Mesenchymal stem cell (in vitro differentiated cells and primary cell): Measurements from ENCODE around the gene FGF14.

Source experiments
- DNase-seq: peaks from one replicate; pipeline ENCODE4 v3.0.0-alpha.2; 2013
- H2AFZ ChIP-seq: one replicate; pipeline ENCODE4 v1.6.1; 2013; ENCODE audit warnings: low read depth, mild to moderate bottlenecking, control low read depth, inconsistent platforms, low read length, moderate library complexity
- H2AK5ac ChIP-seq: 2 replicates; pipeline ENCODE4 v1.6.1; 2013; ENCODE audit warnings: low read length, moderate library complexity, mild to moderate bottlenecking, inconsistent platforms; ENCODE audit not compliant: severe bottlenecking
- H2BK120ac ChIP-seq: one replicate; pipeline ENCODE4 v1.6.1; 2013; ENCODE audit warnings: low read depth, mild to moderate bottlenecking, inconsistent platforms, low read length, moderate library complexity
- H2BK12ac ChIP-seq, 2 experiments: one replicate each; pipeline ENCODE4 v1.6.1; 2013; ENCODE audit warnings: inconsistent platforms in 2 of 2, low read length in 2 of 2, mild to moderate bottlenecking in 2 of 2, moderate library complexity in 2 of 2, control low read depth in 1 of 2
- H2BK15ac ChIP-seq: one replicate; pipeline ENCODE4 v1.6.1; 2013; ENCODE audit warnings: mild to moderate bottlenecking, low read depth, inconsistent platforms; ENCODE audit not compliant: poor library complexity, severe bottlenecking
- H2BK5ac ChIP-seq: 2 replicates; pipeline ENCODE4 v1.6.1; 2013; ENCODE audit warnings: low read depth, mild to moderate bottlenecking, low read length, control low read depth, inconsistent platforms; ENCODE audit not compliant: poor library complexity, severe bottlenecking
- H3K14ac ChIP-seq, 2 experiments: one replicate each; pipeline ENCODE4 v1.6.1; 2013; ENCODE audit warnings: inconsistent platforms in 2 of 2, low read length in 2 of 2, control low read depth in 1 of 2, mild to moderate bottlenecking in 1 of 2, moderate library complexity in 1 of 2
- H3K18ac ChIP-seq, 2 experiments: one replicate each; pipeline ENCODE4 v1.6.1; 2013; ENCODE audit warnings: inconsistent platforms in 2 of 2, low read length in 2 of 2, control low read depth in 1 of 2, low read depth in 1 of 2, mild to moderate bottlenecking in 1 of 2
- H3K23ac ChIP-seq, 2 experiments: one replicate each; pipeline ENCODE4 v1.6.1; 2013; ENCODE audit warnings: inconsistent platforms in 2 of 2, low read length in 2 of 2, mild to moderate bottlenecking in 2 of 2, moderate library complexity in 2 of 2, control low read depth in 1 of 2
- H3K27ac ChIP-seq: 2 replicates; pipeline ENCODE4 v1.5.1; 2013; ENCODE audit warnings: mild to moderate bottlenecking, moderate library complexity, low read length, control low read depth, inconsistent platforms; ENCODE audit not compliant: poor library complexity, severe bottlenecking
- H3K27me3 ChIP-seq, 2 experiments: 2 replicates each; pipeline versions ENCODE4 v1.6.1 to v1.7.0; 2013; ENCODE audit warnings: low read length in 2 of 2, mild to moderate bottlenecking in 2 of 2, moderate library complexity in 2 of 2, control low read depth in 1 of 2, inconsistent platforms in 1 of 2; ENCODE audit not compliant: control insufficient read depth in 1 of 2, insufficient read depth in 1 of 2
- H3K36me3 ChIP-seq, 2 experiments: 2 replicates each; pipeline versions ENCODE4 v1.6.1 to v1.7.0; 2013; ENCODE audit warnings: low read length in 2 of 2, control low read depth in 1 of 2, inconsistent platforms in 1 of 2, low read depth in 1 of 2, mild to moderate bottlenecking in 1 of 2; ENCODE audit not compliant: insufficient read depth in 2 of 2, control insufficient read depth in 1 of 2
- H3K4ac ChIP-seq, 2 experiments: one replicate each; pipeline ENCODE4 v1.6.1; 2013; ENCODE audit warnings: inconsistent platforms in 2 of 2, low read length in 2 of 2, mild to moderate bottlenecking in 2 of 2, moderate library complexity in 2 of 2, control low read depth in 1 of 2, low read depth in 1 of 2
- H3K4me1 ChIP-seq: 2 replicates; pipeline ENCODE4 v1.6.1; 2013; ENCODE audit warnings: low read depth, low read length, control low read depth; ENCODE audit not compliant: control insufficient read depth, insufficient read depth
- H3K4me2 ChIP-seq: 2 replicates; pipeline ENCODE4 v1.6.1; 2013; ENCODE audit warnings: low read length, mild to moderate bottlenecking, inconsistent platforms; ENCODE audit not compliant: poor library complexity, severe bottlenecking
- H3K4me3 ChIP-seq, 2 experiments: 2 replicates each; pipeline versions ENCODE4 v1.5.1 to v1.7.0; 2013; ENCODE audit warnings: low read length in 2 of 2, mild to moderate bottlenecking in 2 of 2, control low read depth in 1 of 2, low read depth in 1 of 2; ENCODE audit not compliant: insufficient read depth in 1 of 2
- H3K79me1 ChIP-seq: replicated peaks from 2 replicates; pipeline ENCODE4 v1.6.1; 2013; ENCODE audit warnings: mild to moderate bottlenecking, control low read depth, low read length, inconsistent platforms; ENCODE audit not compliant: poor library complexity, severe bottlenecking
- H3K9ac ChIP-seq: 2 replicates; pipeline ENCODE4 v1.7.0; 2013; ENCODE audit warnings: mild to moderate bottlenecking, low read length, moderate library complexity
- H3K9me3 ChIP-seq: 2 replicates; pipeline ENCODE4 v1.7.0; 2013; ENCODE audit warnings: mild to moderate bottlenecking, low read length; ENCODE audit not compliant: control insufficient read depth
- H4K8ac ChIP-seq: one replicate; pipeline ENCODE4 v1.6.1; 2013; ENCODE audit warnings: inconsistent platforms, mild to moderate bottlenecking, low read length, moderate library complexity
- H4K91ac ChIP-seq: one replicate; pipeline ENCODE4 v1.6.1; 2013; ENCODE audit warnings: mild to moderate bottlenecking, low read length, inconsistent platforms
- WGBS: methylation state at CpG from one replicate; pipeline ENCODE4 v1.1.7; 2013; ENCODE audit warnings: mixed read lengths; 5-methylcytosine and 5-hydroxymethylcytosine counted together

FGF14 gene

GRCh38 chr13:102231479-102231878 is 170.4 kb downstream of the FGF14 start:
- H3K14ac ChIP-seq = no peak overlapping the region
- H3K27me3 ChIP-seq = no peaks in the 10 kb centered on the region
- no peak overlapping the region for H4K91ac ChIP-seq
- no peaks in the 10 kb centered on the region for H3K9me3 ChIP-seq
- H2BK120ac ChIP-seq = no peak overlapping the region
- H3K4me2 ChIP-seq = no peak overlapping the region
- H2AFZ ChIP-seq = no peak overlapping the region
- DNase-seq = no peak
- H3K18ac ChIP-seq = no peak overlapping the region
- no peak overlapping the region for H2BK15ac ChIP-seq
- H3K9ac ChIP-seq = no peak overlapping the region
- H3K36me3 ChIP-seq = no peaks in the 10 kb centered on the region
- no peak overlapping the region for H3K23ac ChIP-seq
- H2BK5ac ChIP-seq = no peak overlapping the region
- H4K8ac ChIP-seq = no peak overlapping the region
- no peaks in the 10 kb centered on the region for H3K79me1 ChIP-seq
- 30% methylated on average over 1 of the region's 2 CpGs for WGBS
- H3K4me3 ChIP-seq = no peak overlapping the region
- no peak overlapping the region for H2BK12ac ChIP-seq
- no peak overlapping the region for H3K4ac ChIP-seq
- no peaks in the 10 kb centered on the region for H3K4me1 ChIP-seq
- no peak overlapping the region for H2AK5ac ChIP-seq
- no peak overlapping the region for H3K27ac ChIP-seq

GRCh38 chr13:102227741-102228140 is 174.1 kb downstream of the FGF14 start:
- 84% methylated on average over 6 of the region's 6 CpGs for WGBS
- H3K4me2 ChIP-seq = no peak overlapping the region
- H2AFZ ChIP-seq = no peak overlapping the region
- no peak overlapping the region for H4K8ac ChIP-seq
- no peak overlapping the region for H3K9ac ChIP-seq
- no peak overlapping the region for H2BK12ac ChIP-seq
- no peak overlapping the region for H2BK15ac ChIP-seq
- DNase-seq = no peak
- no peak overlapping the region for H3K27ac ChIP-seq
- no peak overlapping the region for H2AK5ac ChIP-seq
- no peaks in the 10 kb centered on the region for H3K9me3 ChIP-seq
- no peak overlapping the region for H4K91ac ChIP-seq
- no peak overlapping the region for H3K4me3 ChIP-seq
- H3K4me1 ChIP-seq = no peaks in the 10 kb centered on the region
- no peak overlapping the region for H2BK5ac ChIP-seq
- no peak overlapping the region for H3K18ac ChIP-seq
- no peak overlapping the region for H2BK120ac ChIP-seq
- no peaks in the 10 kb centered on the region for H3K79me1 ChIP-seq
- H3K36me3 ChIP-seq = no peaks in the 10 kb centered on the region
- no peak overlapping the region for H3K4ac ChIP-seq
- no peak overlapping the region for H3K14ac ChIP-seq
- no peak overlapping the region for H3K23ac ChIP-seq
- no peaks in the 10 kb centered on the region for H3K27me3 ChIP-seq

- H3K4me1 ChIP-seq = no peaks in the 10 kb centered on the region
- H3K14ac ChIP-seq = no peak overlapping the region
- no peak overlapping the region for H4K8ac ChIP-seq
- no peaks in the 10 kb centered on the region for H3K79me1 ChIP-seq
- H4K91ac ChIP-seq = no peak overlapping the region
- H3K27ac ChIP-seq = no peak overlapping the region
- DNase-seq = no peak
- H3K4me2 ChIP-seq = no peak overlapping the region
- H3K4ac ChIP-seq = no peak overlapping the region
- H3K9me3 ChIP-seq = no peaks in the 10 kb centered on the region
- H2BK120ac ChIP-seq = no peak overlapping the region
- no peak overlapping the region for H3K23ac ChIP-seq
- no peak overlapping the region for H2AFZ ChIP-seq
- no peak overlapping the region for H3K4me3 ChIP-seq
- H3K27me3 ChIP-seq = no peaks in the 10 kb centered on the region
- H2BK12ac ChIP-seq = no peak overlapping the region
- no peak overlapping the region for H3K9ac ChIP-seq
- no peak overlapping the region for H2BK15ac ChIP-seq
- no peak overlapping the region for H2BK5ac ChIP-seq
- 100% methylated on average over 1 of the region's 1 CpG for WGBS
- H3K18ac ChIP-seq = no peak overlapping the region
- H3K36me3 ChIP-seq = no peaks in the 10 kb centered on the region
- no peak overlapping the region for H2AK5ac ChIP-seq
Measured at GRCh38 chr13:102226591-102226990, 175.3 kb downstream of the FGF14 start.

GRCh38 chr13:102225892-102226291 is 176.0 kb downstream of the FGF14 start:
- Histone ChIP-seq H3K9me3 (no peaks in the 10 kb centered on the region), H3K23ac (no peak overlapping the region), H3K27ac (no peak overlapping the region), H2AK5ac (no peak overlapping the region), H3K79me1 (no peaks in the 10 kb centered on the region), H2BK5ac (no peak overlapping the region), H3K9ac (no peak overlapping the region), H2BK120ac (no peak overlapping the region), H3K18ac (no peak overlapping the region), H3K4ac (no peak overlapping the region), H4K8ac (no peak overlapping the region), H2AFZ (no peak overlapping the region), H3K14ac (no peak overlapping the region), H2BK12ac (no peak overlapping the region), H4K91ac (no peak overlapping the region), H2BK15ac (no peak overlapping the region), H3K36me3 (no peaks in the 10 kb centered on the region), H3K4me2 (no peak overlapping the region), H3K4me3 (no peak overlapping the region), H3K4me1 (no peaks in the 10 kb centered on the region), H3K27me3 (no peaks in the 10 kb centered on the region)
- DNase-seq = no peak
- WGBS = 89% methylated on average over 6 of the region's 6 CpGs
